Measurements from ENCODE around the gene LHFPL3. TPM values are rescaled to one million over a fixed set of nuclear protein-coding genes. Genes with fewer than 3 reads are reported as not detected.
"Not testable (repeated sequence)": the region's sequence is repeated elsewhere in the genome, so short reads cannot be mapped to it uniquely, and the experiment has no call there.

The LHFPL3 gene
- total and polyA plus RNA-seq, 2 donors (not counting 3 experiments of a cell fraction or from before 2014, with no cell fraction given) = not detected

GRCh38 chr7:104923010-104923421 lies 594.6 kb downstream of the LHFPL3 start:
- dilution Hi-C loops (cut with MboI; ENCODE audit: extremely low pct_ligation_motif_present, low sequenced_read_pairs) = no loop called here
- Histone ChIP-seq H3K4me2 (ENCODE audit: insufficient read depth, low read length) (no peak overlapping the region), H3K36me3 (ENCODE audit: control insufficient read depth in 2 of 2, extremely low read depth in 1 of 2, insufficient read depth in 2 of 2, low read length in 2 of 2) (no peaks in the 10 kb centered on the region), H3K4me1 (ENCODE audit: control insufficient read depth, extremely low read depth, insufficient read depth, low read length) (peaks cover 15% of the 10 kb centered on the region), H3K9me1 (replicated peaks; ENCODE audit: control insufficient read depth, extremely low read depth, insufficient read depth, low read length) (no peaks in the 10 kb centered on the region), H3K9me3 (replicated peaks; ENCODE audit: control insufficient read depth, insufficient read depth, low read length) (no peaks in the 10 kb centered on the region), H2AFZ (ENCODE audit: low read depth, low read length) (peak overlapping the region; percentile 84), H3K27ac (ENCODE audit: insufficient read depth, low read depth, low read length) (peak overlapping the region; percentile 50), H3K4me3 (replicated peaks in 1 of 3; ENCODE audit: insufficient read depth in 1 of 3, low read depth in 1 of 3, low read length in 3 of 3) (no peak overlapping the region), H4K20me1 (replicated peaks; ENCODE audit: control insufficient read depth, extremely low read depth, insufficient read depth, low read length) (no peaks in the 10 kb centered on the region), H3K79me2 (ENCODE audit: control insufficient read depth, insufficient read depth, low read length) (no peaks in the 10 kb centered on the region), H3K27me3 (ENCODE audit: control insufficient read depth in 2 of 2, insufficient read depth in 2 of 2, low read length in 2 of 2) (peaks cover 0 to 3% of the 10 kb centered on the region in 2 experiments), H3K9ac (replicated peaks; ENCODE audit: extremely low read depth, insufficient read depth, low read length) (no peak overlapping the region)
- ChIA-PET POLR2A (interaction anchor here (1.0 kb wide), 1 partner anchor 60 kb away, joined by 4 read pairs; no protein-coding TSS in a partner anchor), CTCF (interaction anchor here (0.7 to 5.9 kb wide), 16 partner anchors 22 to 692 kb away, joined by 3 to 72 read pairs (median 5); partner anchors contain the start of gene KMT2E)
- BruUV-seq (replicated peaks) = no TSS peak
- TF ChIP-seq FOS (IDR thresholded peaks at IDR 0.05; ENCODE audit: borderline replicate concordance, insufficient read depth, low read length) (no peak), POLR2A (IDR thresholded peaks at IDR 0.05; ENCODE audit: low read depth, low read length) (no peak), POLR2AphosphoS5 (IDR thresholded peaks at IDR 0.05; ENCODE audit: insufficient read depth, low read depth, low read length) (peak; percentile 56), EZH2 (IDR thresholded peaks at IDR 0.05; ENCODE audit: borderline replicate concordance, low read depth, low read length, severe bottlenecking) (no peak), MYC (IDR thresholded peaks at IDR 0.05; ENCODE audit: low read depth, low read length) (no peak), JUN (IDR thresholded peaks at IDR 0.05; ENCODE audit: borderline replicate concordance, insufficient read depth, insufficient read length, low read depth) (no peak), GATA2 (IDR thresholded peaks at IDR 0.05; ENCODE audit: insufficient read depth, insufficient read length, low read depth, low read length) (no peak), MAX (IDR thresholded peaks at IDR 0.05; ENCODE audit: insufficient read depth, insufficient read length) (no peak)
- TF ChIP-seq, protein P1, sequence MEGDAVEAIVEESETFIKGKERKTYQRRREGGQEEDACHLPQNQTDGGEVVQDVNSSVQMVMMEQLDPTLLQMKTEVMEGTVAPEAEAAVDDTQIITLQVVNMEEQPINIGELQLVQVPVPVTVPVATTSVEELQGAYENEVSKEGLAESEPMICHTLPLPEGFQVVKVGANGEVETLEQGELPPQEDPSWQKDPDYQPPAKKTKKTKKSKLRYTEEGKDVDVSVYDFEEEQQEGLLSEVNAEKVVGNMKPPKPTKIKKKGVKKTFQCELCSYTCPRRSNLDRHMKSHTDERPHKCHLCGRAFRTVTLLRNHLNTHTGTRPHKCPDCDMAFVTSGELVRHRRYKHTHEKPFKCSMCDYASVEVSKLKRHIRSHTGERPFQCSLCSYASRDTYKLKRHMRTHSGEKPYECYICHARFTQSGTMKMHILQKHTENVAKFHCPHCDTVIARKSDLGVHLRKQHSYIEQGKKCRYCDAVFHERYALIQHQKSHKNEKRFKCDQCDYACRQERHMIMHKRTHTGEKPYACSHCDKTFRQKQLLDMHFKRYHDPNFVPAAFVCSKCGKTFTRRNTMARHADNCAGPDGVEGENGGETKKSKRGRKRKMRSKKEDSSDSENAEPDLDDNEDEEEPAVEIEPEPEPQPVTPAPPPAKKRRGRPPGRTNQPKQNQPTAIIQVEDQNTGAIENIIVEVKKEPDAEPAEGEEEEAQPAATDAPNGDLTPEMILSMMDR (IDR thresholded peaks at IDR 0.05; ENCODE audit: extremely low read depth in 1 of 2, insufficient read depth in 1 of 2, low read depth in 1 of 2, low read length in 2 of 2) = peak; percentile 78 to 86
- no peak for FAIRE-seq
- peak; percentile 95 for DNase-seq (ENCODE audit: low read depth, low spot score)
- intact Hi-C loops (cut with micrococcal nuclease) = loop anchor here (1.0 to 5.0 kb wide), 10 partner anchors 20 to 664 kb away; no protein-coding TSS in a partner anchor

DNA sequence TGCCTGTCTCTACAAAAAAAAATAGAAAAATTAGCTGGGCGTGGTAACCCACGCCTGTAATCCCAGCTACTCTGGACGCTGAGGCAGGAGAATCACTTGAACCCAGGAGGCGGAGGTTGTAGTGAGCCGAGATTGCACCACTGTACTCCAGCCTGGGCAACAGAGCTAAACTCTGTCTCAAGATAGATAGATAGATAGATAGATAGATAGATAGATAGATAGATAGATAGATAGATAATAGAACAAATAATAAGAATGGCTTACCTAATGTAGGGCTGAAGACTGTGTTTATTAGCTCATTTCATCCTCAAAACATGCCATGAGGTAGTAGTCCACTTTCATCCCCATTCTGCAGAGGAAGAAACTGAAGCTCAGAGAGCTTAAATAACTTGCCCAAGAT lies 597.8 kb downstream of the LHFPL3 start:
- dilution Hi-C loops (cut with MboI; ENCODE audit: extremely low pct_ligation_motif_present, low sequenced_read_pairs); H3K9me1 ChIP-seq (replicated peaks; ENCODE audit: control insufficient read depth, extremely low read depth, insufficient read depth, low read length); FAIRE-seq; H3K27ac ChIP-seq (ENCODE audit: insufficient read depth, low read depth, low read length); DNase-seq (ENCODE audit: low read depth, low spot score); H3K4me2 ChIP-seq (ENCODE audit: insufficient read depth, low read length); H3K36me3 ChIP-seq (ENCODE audit: control insufficient read depth in 2 of 2, extremely low read depth in 1 of 2, insufficient read depth in 2 of 2, low read length in 2 of 2); H3K9ac ChIP-seq (replicated peaks; ENCODE audit: extremely low read depth, insufficient read depth, low read length); BruUV-seq (replicated peaks); POLR2A ChIA-PET; intact Hi-C loops (cut with micrococcal nuclease); H3K27me3 ChIP-seq (ENCODE audit: control insufficient read depth in 2 of 2, insufficient read depth in 2 of 2, low read length in 2 of 2); H3K79me2 ChIP-seq (ENCODE audit: control insufficient read depth, insufficient read depth, low read length); H3K4me3 ChIP-seq (replicated peaks in 1 of 3; ENCODE audit: insufficient read depth in 1 of 3, low read depth in 1 of 3, low read length in 3 of 3); H4K20me1 ChIP-seq (replicated peaks; ENCODE audit: control insufficient read depth, extremely low read depth, insufficient read depth, low read length); H2AFZ ChIP-seq (ENCODE audit: low read depth, low read length); H3K9me3 ChIP-seq (replicated peaks; ENCODE audit: control insufficient read depth, insufficient read depth, low read length): not testable (repeated sequence)
- H3K4me1 ChIP-seq (ENCODE audit: control insufficient read depth, extremely low read depth, insufficient read depth, low read length) = peaks cover 15% of the 10 kb centered on the region
- CTCF ChIA-PET = interaction anchor here (0.9 to 5.9 kb wide), 3 partner anchors 11 to 54 kb away, joined by 4 to 72 read pairs (median 4); no protein-coding TSS in a partner anchor

Data from endothelial cell of umbilical vein (primary cell).